HepG2 (cell line): ENCODE data around the gene NEDD4. TPM values are rescaled to one million over a fixed set of nuclear protein-coding genes. Genes with fewer than 3 reads are reported as not detected.

Source experiments
- ATAC-seq: fragments of 200-7000 bp; cut with Tn5 transposase; 3 replicates; pipeline ENCODE4 v1.9.1; 2020; ENCODE audit warnings: mild to moderate bottlenecking, moderate library complexity
- BruUV-seq: library from RNA; stranded (reverse); fragments of 400-500 nt; replicated peaks from 2 replicates; lab custom pipeline; 2021; lab: Mats Ljungman, UMichigan
- CTCF ChIA-PET: fragments of 300-600 bp; formaldehyde crosslinking; extraction: SDS; loops from one replicate; lab custom pipeline; 2021; ENCODE audit warnings: low total read pairs, inconsistent platforms, low intra/inter-chr PET ratio; lab: Yijun Ruan, JAX
- POLR2A ChIA-PET: fragments of 350-600 bp; sonication (Branson Sonifier 250); formaldehyde crosslinking; loops from one replicate; lab custom pipeline; 2020; ENCODE audit warnings: antibody characterized with exemption, inconsistent platforms; lab: Yijun Ruan, JAX
- DNase-seq: peaks from one replicate; pipeline ENCODE4 v3.0.0-alpha.2; 2015; ENCODE audit warnings: low spot score
- FAIRE-seq: peaks from 3 replicates; lab custom pipeline; 2011; peaks lifted over from hg19 to GRCh38; lab: Jason Lieb, UNC
- H2AFZ ChIP-seq: one replicate; pipeline ENCODE4 v1.6.1; 2011; ENCODE audit warnings: low read length, inconsistent platforms
- H3K27ac ChIP-seq: fragments of 300-600 bp; 3 replicates; pipeline ENCODE4 v1.8.0; 2011; ENCODE audit warnings: mixed run types, mild to moderate bottlenecking, mixed read lengths, low read length, inconsistent platforms; ENCODE audit not compliant: insufficient read depth; ENCODE audit errors: extremely low read length
- H3K27me3 ChIP-seq, 2 experiments: fragments of 200-600 bp in 1 of 2; 2 replicates in 1 of 2; 3 replicates in 1 of 2; pipeline versions ENCODE4 v1.6.0 to v1.8.0; 2011; ENCODE audit warnings: low read length in 2 of 2, mild to moderate bottlenecking in 2 of 2, moderate library complexity in 2 of 2, inconsistent platforms in 1 of 2; ENCODE audit not compliant: insufficient read depth in 2 of 2, control insufficient read depth in 1 of 2
- H3K36me3 ChIP-seq, 2 experiments: fragments of 200-600 bp in 1 of 2; replicated peaks in 1 of 2; 2 replicates in 1 of 2; 3 replicates in 1 of 2; pipeline versions ENCODE4 v1.5.1 to v1.8.0; 2011; ENCODE audit warnings: low read length in 2 of 2, inconsistent platforms in 1 of 2; ENCODE audit not compliant: insufficient read depth in 2 of 2, control insufficient read depth in 1 of 2
- H3K4me1 ChIP-seq: 2 replicates; pipeline ENCODE4 v1.5.1; 2012; ENCODE audit warnings: low read length, inconsistent platforms; ENCODE audit not compliant: insufficient read depth
- H3K4me2 ChIP-seq: 2 replicates; pipeline ENCODE4 v1.6.0; 2011; ENCODE audit warnings: low read depth, low read length, inconsistent platforms
- H3K4me3 ChIP-seq, 3 experiments: fragments of 200-600 bp in 1 of 3; sonication (generic), shearing (Covaris generic) in 1 of 3; replicated peaks in 1 of 3; 2 replicates each; pipeline ENCODE4 v1.5.1; 2011 to 2016; ENCODE audit warnings: low read length in 3 of 3, inconsistent platforms in 2 of 3, low read depth in 2 of 3, mild to moderate bottlenecking in 2 of 3, control low read depth in 1 of 3, mixed read lengths in 1 of 3; ENCODE audit not compliant: insufficient read depth in 1 of 3
- H3K79me2 ChIP-seq: one replicate; pipeline ENCODE4 v1.6.1; 2011; ENCODE audit warnings: low read length, inconsistent platforms; ENCODE audit not compliant: insufficient read depth
- H3K9ac ChIP-seq: 2 replicates; pipeline ENCODE4 v1.6.0; 2011; ENCODE audit warnings: mild to moderate bottlenecking, low read depth, low read length, inconsistent platforms; ENCODE audit not compliant: insufficient read depth
- H3K9me3 ChIP-seq: 2 replicates; pipeline ENCODE4 v1.5.1; 2012; ENCODE audit warnings: mild to moderate bottlenecking, low read length
- H4K20me1 ChIP-seq: 2 replicates; pipeline ENCODE4 v1.6.0; 2011; ENCODE audit warnings: inconsistent platforms, mild to moderate bottlenecking, low read length, moderate library complexity; ENCODE audit not compliant: insufficient read depth
- FOXC1 ChIP-seq: sonication (generic); formaldehyde crosslinking; IDR thresholded peaks from 2 replicates; pipeline ENCODE4 v1.8.0; 2022; ENCODE audit warnings: mild to moderate bottlenecking, missing genetic modification reagents, borderline replicate concordance
- GMEB2 ChIP-seq: IDR thresholded peaks from 2 replicates; pipeline ENCODE4 v1.6.1; 2016; ENCODE audit warnings: missing biosample characterization, missing genetic modification reagents, low read depth
- ZMYM4 ChIP-seq: sonication (generic); formaldehyde crosslinking; IDR thresholded peaks from 2 replicates; pipeline ENCODE4 v1.8.1; 2023; ENCODE audit warnings: mild to moderate bottlenecking, missing genetic modification reagents
- ZNF703 ChIP-seq: sonication (generic); formaldehyde crosslinking; IDR thresholded peaks from 2 replicates; pipeline ENCODE4 v1.5.1; 2020; ENCODE audit warnings: missing genetic modification reagents, mild to moderate bottlenecking, moderate library complexity, borderline replicate concordance
- WGBS: methylation state at CpG from one replicate; pipeline ENCODE4 v1.1.6; 2017; ENCODE audit warnings: low lambda C conversion rate; 5-methylcytosine and 5-hydroxymethylcytosine counted together
- in situ Hi-C: cut with HindIII; loops from 2 replicates; pipeline ENCODE4 v1.10.0; 2017; ENCODE audit warnings: low pct_unique_long_range_greater_than_20kb; ENCODE audit not compliant: extremely low pct_ligation_motif_present
- intact Hi-C: fragments of 100-400 bp; cut with micrococcal nuclease; formaldehyde crosslinking; loops from one replicate; pipeline ENCODE4 v1.10.0; 2022; ENCODE audit not compliant: unreplicated experiment
- polyA plus RNA-seq, 8 experiments: library from polyadenylated mRNA; depleted of rRNA in 3 of 8; stranded (reverse) in 7 of 8; unstranded in 1 of 8; fragments of >200 nt; fragmentation: Illumina TruSeq in 4 of 8; extraction: Trizol in 4 of 8; gene quantifications; 2 replicates each; pipeline versions ENCODE4 v1.2.1 to v1.2.3, GENCODE V29; 2011 to 2016; ENCODE audit warnings: low read depth in 4 of 8, missing spikeins in 1 of 8, mixed read lengths in 1 of 8; ENCODE audit not compliant: insufficient read depth in 1 of 8
- total RNA-seq, 5 experiments: library from RNA; depleted of rRNA; stranded (reverse); fragments of >200 nt; fragmentation: Illumina TruSeq; extraction: Trizol; gene quantifications; 2 replicates each; pipeline ENCODE4 v1.2.3, GENCODE V29; 2016; ENCODE audit warnings: low read depth in 1 of 5
- TF ChIP-seq, protein P1 (sequence below): sonication (generic); formaldehyde crosslinking; IDR thresholded peaks from 2 replicates; pipeline ENCODE4 v1.4.0; 2020; ENCODE audit warnings: missing genetic modification reagents, borderline replicate concordance

The NEDD4 gene
- total and polyA plus RNA-seq, 2 of the 13 experiments (the other 11 are each of a cell fraction or from before 2014, with no cell fraction given), result 10.4 to 13.0 TPM

GRCh38 chr15:55912982-55913381, 80.4 kb downstream of the NEDD4 start (continued):
- TF ChIP-seq ZNF703 (CRISPR knock-in tag) (no peak), ZMYM4 (no peak)
- TF ChIP-seq, all 625 proteins: peak for 0

GRCh38 chr15:55909036-55909811, 84.2 kb downstream of the NEDD4 start:
- ATAC-seq, result no peak
- no peak overlapping the region for H2AFZ ChIP-seq

More at GRCh38 chr15:55909036-55909811, 84.2 kb downstream of the NEDD4 start:
- no peak overlapping the region for H3K4me2 ChIP-seq
- peaks cover 6% of the 10 kb centered on the region; the same call in 1 of the 2 replicates for H3K4me1 ChIP-seq
- DNase-seq (no peak), FAIRE-seq (no peak)
- no peak overlapping the region for H3K9ac ChIP-seq
- no peak overlapping the region for H3K27ac ChIP-seq
- ChIA-PET POLR2A (no interaction called here), CTCF (no interaction called here)
- no peaks in the 10 kb centered on the region for H3K9me3 ChIP-seq
- in situ Hi-C loops (no loop called here), intact Hi-C loops (no loop called here)
- TF ChIP-seq, protein P1, sequence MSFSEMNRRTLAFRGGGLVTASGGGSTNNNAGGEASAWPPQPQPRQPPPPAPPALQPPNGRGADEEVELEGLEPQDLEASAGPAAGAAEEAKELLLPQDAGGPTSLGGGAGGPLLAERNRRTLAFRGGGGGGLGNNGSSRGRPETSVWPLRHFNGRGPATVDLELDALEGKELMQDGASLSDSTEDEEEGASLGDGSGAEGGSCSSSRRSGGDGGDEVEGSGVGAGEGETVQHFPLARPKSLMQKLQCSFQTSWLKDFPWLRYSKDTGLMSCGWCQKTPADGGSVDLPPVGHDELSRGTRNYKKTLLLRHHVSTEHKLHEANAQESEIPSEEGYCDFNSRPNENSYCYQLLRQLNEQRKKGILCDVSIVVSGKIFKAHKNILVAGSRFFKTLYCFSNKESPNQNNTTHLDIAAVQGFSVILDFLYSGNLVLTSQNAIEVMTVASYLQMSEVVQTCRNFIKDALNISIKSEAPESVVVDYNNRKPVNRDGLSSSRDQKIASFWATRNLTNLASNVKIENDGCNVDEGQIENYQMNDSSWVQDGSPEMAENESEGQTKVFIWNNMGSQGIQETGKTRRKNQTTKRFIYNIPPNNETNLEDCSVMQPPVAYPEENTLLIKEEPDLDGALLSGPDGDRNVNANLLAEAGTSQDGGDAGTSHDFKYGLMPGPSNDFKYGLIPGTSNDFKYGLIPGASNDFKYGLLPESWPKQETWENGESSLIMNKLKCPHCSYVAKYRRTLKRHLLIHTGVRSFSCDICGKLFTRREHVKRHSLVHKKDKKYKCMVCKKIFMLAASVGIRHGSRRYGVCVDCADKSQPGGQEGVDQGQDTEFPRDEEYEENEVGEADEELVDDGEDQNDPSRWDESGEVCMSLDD (CRISPR knock-in tag), result no peak
- no peak for TF ChIP-seq FOXC1 (CRISPR knock-in tag)
- TF ChIP-seq GMEB2, result no peak
- no peaks in the 10 kb centered on the region for H3K79me2 ChIP-seq
- H3K4me3 ChIP-seq, result no peak overlapping the region
- WGBS, result 92% methylated on average over 9 of the region's 9 CpGs
- BruUV-seq, result no TSS peak
- H4K20me1 ChIP-seq, result no peaks in the 10 kb centered on the region
- no peaks in the 10 kb centered on the region for H3K36me3 ChIP-seq
- no peaks in the 10 kb centered on the region for H3K27me3 ChIP-seq
